GM11168 (cell line): ENCODE results near the gene POGK.

ENCODE experiments used
- in situ Hi-C: fragments of 300-500 bp; cut with MboI; formaldehyde crosslinking; loops from one replicate; pipeline ENCODE4 v1.12.0; 2022; ENCODE audit warnings: low sequenced_read_pairs; ENCODE audit not compliant: unreplicated experiment

Gene POGK

GRCh38 chr1:166889776-166890175 lies 50.5 kb downstream of the POGK start:
- in situ Hi-C loops, result no loop called here

GRCh38 chr1:166895766-166896165 lies 56.5 kb downstream of the POGK start:
- in situ Hi-C loops, result no loop called here

DNA sequence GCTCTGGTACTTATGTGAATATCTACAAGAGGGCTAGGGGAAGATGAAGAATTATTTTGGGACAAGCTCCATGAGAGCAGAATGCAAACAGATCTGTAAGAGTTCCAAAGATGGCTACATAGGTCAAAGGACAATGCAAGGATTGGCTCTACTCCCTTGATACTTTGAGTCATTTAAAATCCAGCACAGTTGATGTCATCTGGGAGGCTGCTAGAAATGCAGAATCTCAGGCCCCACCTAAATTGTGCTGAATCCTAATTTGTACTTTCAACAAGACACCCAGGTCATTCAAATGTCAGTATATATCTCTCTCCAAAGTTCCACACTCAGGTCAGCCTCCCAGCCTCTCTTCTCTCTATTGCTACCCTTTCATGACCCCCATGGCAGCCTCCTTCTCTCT lies 60.5 kb downstream of the POGK start:
- in situ Hi-C loops, result loop anchor here (25.0 kb wide), 1 partner anchor 538 kb away; no protein-coding TSS in a partner anchor

DNA sequence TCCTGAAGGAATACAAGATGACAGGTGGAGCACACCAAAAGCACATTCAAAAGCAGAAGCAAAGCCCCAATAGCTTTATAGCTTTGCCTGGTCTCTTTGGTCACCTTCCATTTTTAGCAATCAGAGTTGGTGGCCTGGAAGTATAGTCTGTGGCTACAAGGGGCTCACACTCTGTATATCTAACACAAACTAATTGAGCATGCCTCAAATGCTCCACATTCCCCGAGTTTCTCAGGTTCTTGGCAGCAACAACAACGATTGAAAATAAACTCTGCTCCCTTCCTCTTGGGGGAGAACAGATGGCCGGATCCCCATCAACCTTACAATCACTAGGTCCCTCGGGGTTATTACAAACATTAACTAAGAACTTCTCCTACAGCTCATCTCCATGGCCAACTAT lies 61.7 kb downstream of the POGK start:
- in situ Hi-C loops, result loop anchor here (25.0 kb wide), 1 partner anchor 536 kb away; no protein-coding TSS in a partner anchor

GRCh38 chr1:166902279-166902678 lies 63.0 kb downstream of the POGK start:
- in situ Hi-C loops, result loop anchor here (25.0 kb wide), 1 partner anchor 535 kb away; no protein-coding TSS in a partner anchor

- in situ Hi-C loops, result loop anchor here (25.0 kb wide), 1 partner anchor 534 kb away; no protein-coding TSS in a partner anchor
Observed at GRCh38 chr1:166903232-166903631, 64.0 kb downstream of the POGK start.

DNA sequence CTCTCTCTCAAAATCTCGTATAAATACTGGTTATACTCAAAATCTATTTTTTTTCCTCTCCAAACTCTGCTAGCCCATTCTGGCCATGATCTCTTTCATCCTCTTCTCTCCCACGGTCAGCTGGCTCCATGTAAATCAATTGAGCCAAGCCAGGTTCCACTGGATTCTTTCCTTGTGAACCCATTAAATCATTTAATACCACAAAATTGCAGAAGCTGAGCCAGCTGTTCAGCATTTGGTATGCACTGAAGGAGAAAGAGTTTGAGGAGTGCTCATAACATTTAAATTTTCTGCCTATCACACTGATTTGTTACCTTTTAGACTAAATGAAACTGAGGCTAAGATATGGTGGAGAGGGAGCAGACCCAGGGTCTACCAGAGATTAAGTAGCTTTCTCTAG lies 65.9 kb downstream of the POGK start:
- in situ Hi-C loops, result loop anchor here (25.0 kb wide), 1 partner anchor 532 kb away; no protein-coding TSS in a partner anchor

DNA sequence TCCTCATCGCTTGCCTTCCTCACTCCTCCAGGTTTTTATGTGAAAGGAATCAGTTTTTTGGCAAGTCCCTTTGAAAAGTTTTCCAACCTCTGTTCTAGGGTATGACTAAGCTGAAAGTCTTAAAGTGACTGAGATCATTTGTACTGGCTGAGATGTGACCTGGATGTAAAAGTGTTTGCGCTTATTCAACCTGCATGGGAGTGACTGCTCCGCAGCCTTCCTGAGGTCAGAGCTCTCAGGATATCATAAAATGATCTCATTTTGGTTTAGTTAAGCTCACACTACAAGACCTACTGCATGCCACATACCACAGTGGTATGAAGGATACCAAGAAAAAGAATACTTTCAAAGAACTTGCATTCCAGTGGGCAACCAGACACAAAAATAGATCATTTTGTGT lies 66.6 kb downstream of the POGK start:
- in situ Hi-C loops, result loop anchor here (25.0 kb wide), 1 partner anchor 531 kb away; no protein-coding TSS in a partner anchor
